GM18517 (cell line): ENCODE data around the gene STK32C.

Experiments used
- ATAC-seq: cut with Tn5 transposase; IDR thresholded peaks from one replicate; pipeline ENCODE4 v1.9.1; 2021; ENCODE audit warnings: mild to moderate bottlenecking, moderate library complexity; ENCODE audit not compliant: unreplicated experiment

STK32C gene

GRCh38 chr10:132250481-132251475 lies 57.0 kb downstream of the STK32C start:
- ATAC-seq = no peak

DNA sequence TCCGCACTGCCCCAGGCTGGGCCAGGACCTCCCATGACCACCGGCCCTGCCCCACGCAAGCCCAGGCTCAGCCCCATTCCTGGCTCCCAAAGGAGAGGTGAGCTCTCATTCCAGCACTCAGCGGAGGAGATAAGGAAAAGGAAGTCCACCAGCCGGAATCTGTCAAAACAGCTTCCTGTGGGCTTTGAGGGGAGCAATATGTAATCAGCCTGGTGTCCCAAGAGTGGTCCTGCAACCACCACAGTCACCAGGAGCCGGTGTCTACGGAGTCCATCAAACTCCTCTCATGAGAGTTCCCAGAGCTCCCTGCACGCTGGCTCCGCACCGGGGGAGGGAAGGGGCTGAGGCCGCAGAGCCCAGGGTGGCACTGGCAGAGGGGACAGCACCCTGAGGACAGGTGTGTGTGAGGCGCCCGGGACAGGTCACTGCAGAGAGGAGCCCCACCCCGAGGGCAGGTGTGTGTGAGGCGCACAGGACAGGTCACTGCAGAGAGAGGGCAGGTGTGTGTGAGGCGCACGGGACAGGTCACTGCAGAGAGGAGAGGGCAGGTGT lies 57.9 kb downstream of the STK32C start:
- no peak for ATAC-seq

GRCh38 chr10:132249226-132249724 lies 58.5 kb downstream of the STK32C start:
- ATAC-seq = no peak

DNA sequence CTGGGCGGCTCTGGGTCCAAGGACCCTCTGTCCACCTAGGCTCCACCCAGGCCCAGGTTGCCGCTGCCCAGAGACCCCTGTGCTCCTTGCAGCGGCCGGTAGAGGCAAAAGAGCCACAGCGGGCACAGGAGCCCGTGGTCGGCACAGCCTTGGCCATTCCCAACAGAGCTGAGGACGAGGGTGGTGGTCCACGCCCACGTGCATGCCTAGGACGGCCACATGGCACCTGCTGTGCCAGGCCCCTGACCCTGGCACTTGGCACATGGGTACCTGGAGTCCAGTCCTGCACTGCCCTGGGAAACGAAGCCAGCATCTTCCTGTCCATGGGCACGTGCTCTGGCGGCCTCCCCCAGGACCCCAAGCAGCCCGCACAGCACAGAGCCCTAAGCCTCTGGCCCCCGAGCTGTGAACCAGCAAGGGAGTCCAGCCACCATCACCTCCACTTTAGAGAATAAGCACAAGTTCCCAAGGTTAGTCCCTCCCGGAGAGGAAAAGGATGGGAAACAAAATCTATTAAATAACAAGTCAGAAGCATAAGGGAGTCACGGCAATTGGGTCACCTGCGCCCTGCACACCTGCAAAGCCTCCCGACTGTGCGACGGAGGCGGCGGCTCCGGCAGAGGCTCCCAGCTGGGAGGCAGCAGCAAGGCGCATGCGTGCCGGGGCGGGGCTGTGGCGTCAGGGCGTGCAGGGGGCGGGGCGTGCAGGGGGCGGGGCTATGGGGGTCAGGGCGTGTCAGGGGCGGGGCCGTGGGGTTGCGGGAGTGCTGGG lies 59.1 kb downstream of the STK32C start:
- ATAC-seq = no peak

DNA sequence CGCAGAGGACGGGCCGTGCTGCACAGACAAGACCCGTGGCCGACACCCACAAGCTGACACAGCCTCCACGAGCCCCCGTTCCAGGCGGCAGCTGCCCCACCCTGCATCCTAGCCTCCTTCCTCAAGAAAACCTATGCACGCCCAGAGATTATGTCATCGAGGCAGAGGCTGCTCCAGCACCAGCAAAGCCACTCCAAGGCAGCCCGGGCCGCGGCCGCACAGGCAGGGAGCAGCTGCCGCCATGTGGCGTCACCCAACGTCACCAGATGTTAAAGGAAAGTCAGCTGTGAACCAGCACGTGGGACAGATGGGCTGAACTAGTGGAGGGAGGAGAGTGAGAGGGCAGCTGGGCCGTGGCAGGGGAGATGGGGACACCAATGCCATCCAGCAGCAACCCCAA lies 59.8 kb downstream of the STK32C start:
- no peak for ATAC-seq

DNA sequence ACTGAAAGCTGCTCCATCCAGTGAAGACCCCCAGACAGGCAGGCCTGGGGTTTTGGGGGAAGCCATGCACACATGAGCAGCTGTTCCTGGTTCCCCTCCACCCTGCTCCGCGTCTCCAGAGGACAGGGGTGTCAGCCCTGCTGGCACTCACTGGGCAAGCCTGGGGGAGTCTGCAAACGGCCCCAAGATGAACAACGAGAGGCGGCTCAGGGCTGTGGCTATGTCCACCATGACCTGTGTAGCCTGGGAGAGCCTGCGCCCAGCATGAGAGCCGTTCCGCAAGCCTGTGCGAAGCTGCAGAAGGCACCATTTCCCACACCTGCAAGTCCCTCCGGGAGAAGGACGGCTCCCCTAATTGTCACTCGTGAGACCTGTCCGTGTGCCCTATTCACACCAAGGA lies 61.5 kb downstream of the STK32C start:
- ATAC-seq = no peak

GRCh38 chr10:132245056-132245455 lies 62.7 kb downstream of the STK32C start:
- ATAC-seq = no peak

GRCh38 chr10:132243626-132244025 lies 64.1 kb downstream of the STK32C start:
- ATAC-seq = no peak

GRCh38 chr10:132243141-132243540 lies 64.6 kb downstream of the STK32C start:
- no peak for ATAC-seq

DNA sequence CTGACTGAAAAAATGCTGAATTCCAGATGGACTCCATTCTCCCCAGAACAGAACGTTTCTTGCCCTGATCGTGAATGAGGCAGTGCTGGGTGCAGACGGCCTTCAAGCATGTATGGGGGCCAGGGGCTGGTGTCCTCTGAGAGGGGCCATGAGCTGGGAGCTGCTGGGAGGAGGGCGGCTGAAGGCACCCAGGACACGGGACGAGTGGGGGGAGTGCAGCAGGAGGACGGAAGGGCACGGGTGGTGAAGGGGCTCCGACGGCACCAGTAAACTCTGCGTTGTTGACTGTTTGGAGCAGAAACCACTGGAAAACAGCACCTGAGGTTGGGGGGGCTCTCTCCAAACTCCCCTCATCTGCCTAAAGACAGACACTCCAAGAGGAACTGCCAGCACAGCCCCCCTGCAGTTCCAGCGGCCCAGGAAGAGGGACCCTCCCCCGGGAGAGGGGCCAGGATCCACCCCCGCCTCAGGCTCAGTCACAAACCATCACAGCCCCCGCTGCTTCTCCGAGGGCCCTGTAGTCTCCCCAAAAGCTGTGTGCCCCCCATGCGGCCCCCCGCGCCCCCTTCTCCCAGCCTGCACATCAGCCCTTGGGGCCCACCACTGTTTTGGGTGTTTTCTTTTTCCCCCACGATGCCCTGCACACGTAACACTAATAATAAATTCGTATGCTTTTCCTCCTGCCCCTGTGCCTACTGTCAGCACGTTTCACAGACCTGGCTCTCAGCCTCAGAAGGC lies 65.5 kb downstream of the STK32C start:
- no peak for ATAC-seq

DNA sequence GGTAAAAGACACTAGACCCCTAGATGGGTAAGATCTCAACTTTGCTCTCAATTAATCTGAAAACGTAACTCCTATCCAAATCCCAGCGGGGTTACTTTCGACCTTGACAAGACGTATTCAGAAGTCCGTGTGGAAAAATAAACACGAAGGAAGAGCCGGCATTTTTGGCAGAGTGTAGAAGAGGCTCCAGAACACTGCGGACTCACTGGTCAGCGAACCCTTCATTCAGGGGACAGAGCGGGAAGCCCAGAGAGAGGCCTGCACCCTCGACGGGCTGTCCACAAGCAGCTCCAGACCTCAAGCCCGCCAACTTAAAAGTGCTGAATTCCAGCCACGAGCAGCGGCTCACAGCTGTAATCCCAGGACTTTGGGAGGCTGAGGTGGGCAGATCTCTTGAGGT lies 66.3 kb downstream of the STK32C start:
- ATAC-seq = no peak

GRCh38 chr10:132241086-132241485 lies 66.7 kb downstream of the STK32C start:
- ATAC-seq = no peak

DNA sequence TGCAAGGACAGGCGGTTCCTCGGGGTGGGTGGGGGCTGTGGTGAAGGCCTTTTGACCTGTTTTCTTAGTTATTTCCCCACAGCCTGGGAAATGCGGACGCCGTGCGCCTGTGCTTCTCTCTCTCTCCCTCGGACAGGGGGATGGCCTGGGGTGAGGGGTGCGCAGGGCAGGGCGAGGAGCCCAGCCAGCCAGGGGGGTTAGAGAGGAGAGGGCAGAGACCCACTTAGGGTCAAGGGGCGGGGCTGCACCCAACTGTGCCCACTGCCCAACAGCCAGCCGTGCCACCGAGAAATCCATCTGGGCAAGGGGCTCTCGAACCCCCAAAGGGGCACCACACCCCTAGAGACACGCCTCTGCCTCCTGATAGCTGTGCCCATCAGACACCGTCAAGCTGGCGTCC lies 67.2 kb downstream of the STK32C start:
- no peak for ATAC-seq

GRCh38 chr10:132240156-132240555 lies 67.6 kb downstream of the STK32C start:
- ATAC-seq = no peak

- ATAC-seq = no peak
Measured at GRCh38 chr10:132239126-132240031, 68.4 kb downstream of the STK32C start.

DNA sequence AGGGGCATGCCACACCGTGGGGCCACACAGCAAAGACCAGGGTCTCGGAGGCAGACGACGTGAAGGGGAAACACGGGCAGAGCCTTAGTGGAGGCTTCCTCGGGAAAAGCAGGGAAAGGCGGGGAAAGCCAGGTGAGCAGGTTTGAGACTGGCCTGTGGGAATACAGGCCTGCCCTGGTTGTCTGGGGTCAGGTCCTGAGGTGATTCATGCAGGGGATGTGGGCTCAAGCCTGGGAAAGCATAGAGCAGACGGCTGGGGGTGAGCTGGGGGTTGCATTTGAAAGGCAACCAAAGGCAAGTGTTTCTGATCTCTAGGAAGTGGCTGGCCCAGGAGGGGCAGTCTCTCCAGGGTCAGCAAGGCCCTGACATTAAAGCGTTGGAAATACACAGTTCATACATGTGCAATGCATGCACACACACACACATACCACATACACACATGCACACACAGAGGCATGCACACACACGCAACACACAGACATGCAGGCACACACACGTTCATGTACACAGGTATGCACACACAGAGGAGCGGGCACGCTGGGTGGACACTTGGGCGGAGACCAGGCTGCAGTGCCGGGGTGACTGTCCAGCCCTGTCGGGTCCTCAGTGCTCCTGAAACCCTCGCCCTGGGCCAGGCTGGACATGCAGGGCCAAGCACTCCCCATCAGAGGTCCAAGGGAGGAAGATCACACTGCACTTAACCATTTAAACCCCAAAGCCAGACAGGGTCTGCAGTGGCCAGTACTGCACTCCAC lies 69.2 kb downstream of the STK32C start:
- no peak for ATAC-seq

DNA sequence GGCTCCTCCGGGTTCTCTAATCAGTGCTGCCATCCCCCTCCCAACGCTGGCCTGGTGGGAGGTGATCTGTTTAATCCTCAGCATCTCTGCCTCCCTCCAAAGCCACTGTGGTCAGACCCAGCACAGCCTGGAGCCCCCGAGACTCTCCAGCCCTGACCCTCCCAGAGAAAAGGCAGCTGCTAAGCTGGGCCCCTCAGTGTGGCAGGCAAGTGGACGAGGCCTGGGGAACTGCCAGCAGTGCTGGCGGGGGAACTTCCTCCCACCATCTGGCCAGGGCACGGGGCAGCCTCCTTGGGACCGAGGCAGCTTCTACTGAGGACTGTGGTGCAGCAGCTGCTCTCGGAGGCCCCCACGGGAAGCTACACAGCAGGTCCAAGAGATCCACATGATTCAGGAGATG lies 69.9 kb downstream of the STK32C start:
- no peak for ATAC-seq

DNA sequence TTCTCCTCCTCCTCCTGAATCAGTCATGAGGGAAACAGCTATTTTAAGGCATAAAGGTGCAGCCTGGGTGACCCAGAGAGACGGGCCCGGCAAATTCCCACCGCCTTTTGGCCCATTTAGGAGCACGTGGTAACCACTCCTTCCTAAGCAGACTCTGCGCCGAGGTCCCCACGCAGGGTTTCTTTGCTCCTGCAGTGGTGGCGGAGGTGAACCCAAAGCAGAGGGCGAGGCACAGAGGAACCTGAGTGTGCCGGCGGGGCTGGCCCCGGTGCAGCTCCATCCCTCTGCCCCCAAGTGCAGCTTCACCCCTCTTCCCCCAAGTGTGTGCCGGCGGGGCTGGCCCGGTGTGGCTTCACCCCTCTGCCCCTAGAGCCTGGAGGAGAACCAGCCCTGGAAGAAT lies 70.4 kb downstream of the STK32C start:
- ATAC-seq = no peak

DNA sequence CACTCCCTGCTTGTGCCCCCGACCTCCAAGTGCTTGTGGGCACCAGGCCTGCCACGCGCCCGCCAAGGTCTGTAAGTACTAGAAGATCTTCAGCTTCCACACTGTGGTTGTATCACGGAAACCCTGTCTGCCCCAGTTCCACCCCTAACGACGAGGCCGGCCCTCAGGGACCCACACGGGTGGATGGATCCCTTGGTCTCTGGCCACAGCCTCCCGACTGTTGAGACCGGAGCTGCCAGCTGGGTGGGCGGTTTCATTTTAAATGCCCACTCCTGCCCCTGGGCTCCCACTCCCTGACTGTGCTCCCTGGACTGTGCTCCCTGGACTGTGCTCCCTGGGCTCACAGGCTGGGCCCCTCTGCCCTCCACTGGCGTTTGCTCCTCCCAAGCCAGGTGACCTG lies 70.9 kb downstream of the STK32C start:
- no peak for ATAC-seq
